PC-3 (cell line): ENCODE data around the gene DPP8.

Experiments used
- EZH2 ChIP-seq: fragments of 300-600 bp; sonication (generic); IDR thresholded peaks from one replicate; pipeline ENCODE4 v1.6.1; 2017; ENCODE audit warnings: antibody characterized with exemption, mild to moderate bottlenecking, low read length; ENCODE audit not compliant: unreplicated experiment
- EZH2phosphoT487 ChIP-seq: fragments of 300-600 bp; sonication (generic); IDR thresholded peaks from 2 replicates; pipeline ENCODE4 v1.6.1; 2018; ENCODE audit warnings: mild to moderate bottlenecking, antibody characterized with exemption, low read length, borderline replicate concordance
- TF ChIP-seq, protein P1 (sequence below): fragments of 300-600 bp; sonication (generic); conservative IDR thresholded peaks from 2 replicates; pipeline ENCODE4 v1.5.1; 2017; ENCODE audit warnings: antibody characterized with exemption, low read depth, mild to moderate bottlenecking, low read length

DNA sequence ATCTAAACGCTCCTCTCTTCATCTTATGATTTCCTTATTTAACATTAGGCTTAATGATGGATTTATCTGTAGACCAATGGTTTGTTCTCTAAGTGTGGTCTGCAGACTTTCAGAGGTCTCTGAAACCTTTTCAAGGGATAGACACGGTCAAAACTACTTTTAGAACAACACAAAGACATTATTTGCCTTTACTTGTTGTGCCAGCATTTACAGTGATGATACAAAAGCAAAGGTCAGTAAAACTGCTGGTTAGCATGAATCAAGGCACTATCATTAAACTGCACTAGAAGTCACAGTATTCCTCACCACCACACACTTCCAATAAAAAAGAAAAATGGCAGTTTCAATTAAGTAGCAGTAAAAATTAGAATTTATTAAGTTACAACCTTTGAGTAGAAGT is 70.3 kb downstream of the DPP8 start:
- TF ChIP-seq, protein P1, sequence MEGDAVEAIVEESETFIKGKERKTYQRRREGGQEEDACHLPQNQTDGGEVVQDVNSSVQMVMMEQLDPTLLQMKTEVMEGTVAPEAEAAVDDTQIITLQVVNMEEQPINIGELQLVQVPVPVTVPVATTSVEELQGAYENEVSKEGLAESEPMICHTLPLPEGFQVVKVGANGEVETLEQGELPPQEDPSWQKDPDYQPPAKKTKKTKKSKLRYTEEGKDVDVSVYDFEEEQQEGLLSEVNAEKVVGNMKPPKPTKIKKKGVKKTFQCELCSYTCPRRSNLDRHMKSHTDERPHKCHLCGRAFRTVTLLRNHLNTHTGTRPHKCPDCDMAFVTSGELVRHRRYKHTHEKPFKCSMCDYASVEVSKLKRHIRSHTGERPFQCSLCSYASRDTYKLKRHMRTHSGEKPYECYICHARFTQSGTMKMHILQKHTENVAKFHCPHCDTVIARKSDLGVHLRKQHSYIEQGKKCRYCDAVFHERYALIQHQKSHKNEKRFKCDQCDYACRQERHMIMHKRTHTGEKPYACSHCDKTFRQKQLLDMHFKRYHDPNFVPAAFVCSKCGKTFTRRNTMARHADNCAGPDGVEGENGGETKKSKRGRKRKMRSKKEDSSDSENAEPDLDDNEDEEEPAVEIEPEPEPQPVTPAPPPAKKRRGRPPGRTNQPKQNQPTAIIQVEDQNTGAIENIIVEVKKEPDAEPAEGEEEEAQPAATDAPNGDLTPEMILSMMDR: no peak
- TF ChIP-seq EZH2phosphoT487 (no peak), EZH2 (no peak)
